Measurements from ENCODE around the gene CDK10. TPM values are rescaled to one million over a fixed set of nuclear protein-coding genes. Genes with fewer than 3 reads are reported as not detected.

The CDK10 gene
- total RNA-seq, 2 experiments from 2014 or later = 58.9 to 62.8 TPM

GRCh38 chr16:89643769-89644300 lies 42.7 kb upstream of the CDK10 start:
- H3K4me1 Mint-ChIP-seq (ENCODE audit: low read depth) = peaks cover 11% of the 10 kb centered on the region
- H3K27me3 ChIP-seq (ENCODE audit: control insufficient read depth in 1 of 2, insufficient read depth in 2 of 2, low read length in 2 of 2) = no peaks in the 10 kb centered on the region
- intact Hi-C loops (cut with DNase I, micrococcal nuclease) = loop anchor here in 1 of 2 experiments (10.0 kb wide), 1 partner anchor 309 kb away; no protein-coding TSS in a partner anchor

GRCh38 chr16:89645122-89645521 lies 41.4 kb upstream of the CDK10 start:
- POLR2A ChIA-PET = no interaction called here
- Histone ChIP-seq H3K9me3 (ENCODE audit: control insufficient read depth in 1 of 2, insufficient read depth in 1 of 2, low read length in 2 of 2) (no peaks in the 10 kb centered on the region), H3K27me3 (ENCODE audit: control insufficient read depth in 1 of 2, insufficient read depth in 2 of 2, low read length in 2 of 2) (no peaks in the 10 kb centered on the region), H3K4me3 (ENCODE audit: low read length) (no peak overlapping the region), H3K36me3 (ENCODE audit: insufficient read depth, low read length) (peaks cover 37% of the 10 kb centered on the region), H3K4me1 (ENCODE audit: insufficient read depth, low read length) (peaks cover 13% of the 10 kb centered on the region), H3K27ac (ENCODE audit: low read depth in 1 of 2, low read length in 2 of 2) (no peak overlapping the region)
- peaks cover 11% of the 10 kb centered on the region for H3K4me1 Mint-ChIP-seq (ENCODE audit: low read depth)
- H3K27ac Mint-ChIP-seq = no peak overlapping the region
- H3K36me3 Mint-ChIP-seq (ENCODE audit: low read depth) = peaks cover 45% of the 10 kb centered on the region
- intact Hi-C loops (cut with DNase I, micrococcal nuclease) = loop anchor here in 1 of 2 experiments (10.0 kb wide), 1 partner anchor 310 kb away; no protein-coding TSS in a partner anchor
- H3K4me3 Mint-ChIP-seq = no peak overlapping the region
- H3K9me3 Mint-ChIP-seq = no peaks in the 10 kb centered on the region
- no peaks in the 10 kb centered on the region for H3K27me3 Mint-ChIP-seq
- no peak for ATAC-seq (ENCODE audit: poor library complexity)
- CTCF ChIA-PET = no interaction called here
- DNase-seq = peak in 1 of 14 experiments; percentile 22
- TF ChIP-seq CTCF (IDR thresholded peaks at IDR 0.05) = no peak

More at GRCh38 chr16:89643769-89644300, 42.7 kb upstream of the CDK10 start:
- TF ChIP-seq CTCF (IDR thresholded peaks at IDR 0.05) = no peak
- peaks cover 33% of the 10 kb centered on the region for H3K36me3 ChIP-seq (ENCODE audit: insufficient read depth, low read length)
- no peak for ATAC-seq (ENCODE audit: poor library complexity)
- H3K27ac ChIP-seq (ENCODE audit: low read depth in 1 of 2, low read length in 2 of 2) = no peak overlapping the region
- peak overlapping the region; percentile 5 for H3K27ac Mint-ChIP-seq
- POLR2A ChIA-PET = no interaction called here
- no peak for DNase-seq
- H3K4me3 Mint-ChIP-seq = no peak overlapping the region
- H3K4me1 ChIP-seq (ENCODE audit: insufficient read depth, low read length) = peaks cover 13% of the 10 kb centered on the region
- no peaks in the 10 kb centered on the region for H3K27me3 Mint-ChIP-seq
- H3K9me3 ChIP-seq (ENCODE audit: control insufficient read depth in 1 of 2, insufficient read depth in 1 of 2, low read length in 2 of 2) = no peaks in the 10 kb centered on the region
- H3K9me3 Mint-ChIP-seq = no peaks in the 10 kb centered on the region
- H3K36me3 Mint-ChIP-seq (ENCODE audit: low read depth) = peaks cover 34% of the 10 kb centered on the region
- CTCF ChIA-PET = no interaction called here
- H3K4me3 ChIP-seq (ENCODE audit: low read length) = no peak overlapping the region

- Histone ChIP-seq H3K4me1 (ENCODE audit: insufficient read depth, low read length) (peaks cover 3% of the 10 kb centered on the region), H3K4me3 (ENCODE audit: low read length) (no peak overlapping the region), H3K27ac (ENCODE audit: low read depth in 1 of 2, low read length in 2 of 2) (no peak overlapping the region), H3K9me3 (ENCODE audit: control insufficient read depth in 1 of 2, insufficient read depth in 1 of 2, low read length in 2 of 2) (no peaks in the 10 kb centered on the region), H3K27me3 (ENCODE audit: control insufficient read depth in 1 of 2, insufficient read depth in 2 of 2, low read length in 2 of 2) (no peaks in the 10 kb centered on the region), H3K36me3 (ENCODE audit: insufficient read depth, low read length) (peaks cover 45% of the 10 kb centered on the region)
- intact Hi-C loops (cut with DNase I, micrococcal nuclease) = loop anchor here in 1 of 2 experiments (10.0 kb wide), 1 partner anchor 311 kb away; no protein-coding TSS in a partner anchor
- no peak for ATAC-seq (ENCODE audit: poor library complexity)
- Mint-ChIP-seq H3K27me3 (no peaks in the 10 kb centered on the region), H3K4me3 (no peak overlapping the region), H3K36me3 (ENCODE audit: low read depth) (peaks cover 56% of the 10 kb centered on the region), H3K4me1 (ENCODE audit: low read depth) (peaks cover 2% of the 10 kb centered on the region), H3K9me3 (no peaks in the 10 kb centered on the region), H3K27ac (no peak overlapping the region)
- peak in 1 of 14 experiments; percentile 19 for DNase-seq
- POLR2A ChIA-PET = no interaction called here
- TF ChIP-seq CTCF (IDR thresholded peaks at IDR 0.05) = no peak
- CTCF ChIA-PET = no interaction called here
Measured at GRCh38 chr16:89646270-89646669, 40.2 kb upstream of the CDK10 start.

All from CD4-positive, alpha-beta T cell (primary cell).